ENCODE data around the gene TOP1. TPM values are rescaled to one million over a fixed set of nuclear protein-coding genes. Genes with fewer than 3 reads are reported as not detected.
A peak's percentile ranks its signal among the peaks of the same experiment; 100 is the strongest.

The TOP1 gene
- total and polyA plus RNA-seq, 9 of the 15 experiments (the other 6 are each of a cell fraction or from before 2014, with no cell fraction given), result 26.4 to 127 (median 39.6) TPM

DNA sequence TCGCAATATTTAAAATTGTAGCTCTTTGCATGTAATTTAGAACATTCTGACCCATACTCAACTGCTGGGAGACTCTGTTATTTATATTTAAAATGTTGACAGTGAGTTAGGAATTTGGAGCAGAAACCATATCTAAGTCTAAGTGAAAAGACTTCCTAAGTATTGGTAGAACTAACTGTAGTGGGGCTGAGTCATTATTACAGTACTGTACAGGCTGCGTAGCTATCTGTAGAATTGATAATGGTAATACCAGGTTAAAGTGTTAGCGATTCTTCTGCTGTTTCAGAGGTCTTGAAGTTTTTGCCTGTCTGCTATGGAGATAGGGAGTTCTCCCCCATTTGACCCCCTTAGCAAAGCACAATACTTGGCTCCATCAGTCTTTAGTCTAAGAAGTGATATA, 3.6 kb downstream of the TOP1 start (continued):
- TF ChIP-seq MAFK (IDR thresholded peaks at IDR 0.05; ENCODE audit: low read length), result peak; percentile 48; the same call in 1 of the 2 replicates
- no peak for TF ChIP-seq ZNF717 (CRISPR knock-in tag; IDR thresholded peaks at IDR 0.05)
- no peak for TF ChIP-seq MXI1 (IDR thresholded peaks at IDR 0.05; ENCODE audit: low read depth, low read length)
- TF ChIP-seq, protein P1, sequence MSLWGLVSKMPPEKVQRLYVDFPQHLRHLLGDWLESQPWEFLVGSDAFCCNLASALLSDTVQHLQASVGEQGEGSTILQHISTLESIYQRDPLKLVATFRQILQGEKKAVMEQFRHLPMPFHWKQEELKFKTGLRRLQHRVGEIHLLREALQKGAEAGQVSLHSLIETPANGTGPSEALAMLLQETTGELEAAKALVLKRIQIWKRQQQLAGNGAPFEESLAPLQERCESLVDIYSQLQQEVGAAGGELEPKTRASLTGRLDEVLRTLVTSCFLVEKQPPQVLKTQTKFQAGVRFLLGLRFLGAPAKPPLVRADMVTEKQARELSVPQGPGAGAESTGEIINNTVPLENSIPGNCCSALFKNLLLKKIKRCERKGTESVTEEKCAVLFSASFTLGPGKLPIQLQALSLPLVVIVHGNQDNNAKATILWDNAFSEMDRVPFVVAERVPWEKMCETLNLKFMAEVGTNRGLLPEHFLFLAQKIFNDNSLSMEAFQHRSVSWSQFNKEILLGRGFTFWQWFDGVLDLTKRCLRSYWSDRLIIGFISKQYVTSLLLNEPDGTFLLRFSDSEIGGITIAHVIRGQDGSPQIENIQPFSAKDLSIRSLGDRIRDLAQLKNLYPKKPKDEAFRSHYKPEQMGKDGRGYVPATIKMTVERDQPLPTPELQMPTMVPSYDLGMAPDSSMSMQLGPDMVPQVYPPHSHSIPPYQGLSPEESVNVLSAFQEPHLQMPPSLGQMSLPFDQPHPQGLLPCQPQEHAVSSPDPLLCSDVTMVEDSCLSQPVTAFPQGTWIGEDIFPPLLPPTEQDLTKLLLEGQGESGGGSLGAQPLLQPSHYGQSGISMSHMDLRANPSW (CRISPR knock-in tag; IDR thresholded peaks at IDR 0.05), result no peak
- no peak for TF ChIP-seq ZNF431 (CRISPR knock-in tag; IDR thresholded peaks at IDR 0.05)
- TF ChIP-seq ZNF589 (CRISPR knock-in tag; IDR thresholded peaks at IDR 0.05; ENCODE audit: low read depth), result no peak
- TF ChIP-seq BHLHE40 (IDR thresholded peaks at IDR 0.05; ENCODE audit: low read length), result no peak
- TF ChIP-seq FOSL1 (tag; conservative IDR thresholded peaks at IDR 0.05), result peak; percentile 64
- TF ChIP-seq MAFG (tag; conservative IDR thresholded peaks at IDR 0.05), result peak; percentile 33
- peak; percentile 42; the same call in 1 of the 2 replicates for TF ChIP-seq DPF2 (IDR thresholded peaks at IDR 0.05)
- TF ChIP-seq U2AF1 (optimal IDR thresholded peaks at IDR 0.05; ENCODE audit: low read depth, low read length), result no peak
- TF ChIP-seq, protein P2, sequence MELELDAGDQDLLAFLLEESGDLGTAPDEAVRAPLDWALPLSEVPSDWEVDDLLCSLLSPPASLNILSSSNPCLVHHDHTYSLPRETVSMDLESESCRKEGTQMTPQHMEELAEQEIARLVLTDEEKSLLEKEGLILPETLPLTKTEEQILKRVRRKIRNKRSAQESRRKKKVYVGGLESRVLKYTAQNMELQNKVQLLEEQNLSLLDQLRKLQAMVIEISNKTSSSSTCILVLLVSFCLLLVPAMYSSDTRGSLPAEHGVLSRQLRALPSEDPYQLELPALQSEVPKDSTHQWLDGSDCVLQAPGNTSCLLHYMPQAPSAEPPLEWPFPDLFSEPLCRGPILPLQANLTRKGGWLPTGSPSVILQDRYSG (tag; conservative IDR thresholded peaks at IDR 0.05; ENCODE audit: low read depth), result no peak
- TF ChIP-seq FOXJ3 (CRISPR knock-in tag; IDR thresholded peaks at IDR 0.05), result no peak
- no peak for TF ChIP-seq USF2 (CRISPR knock-in tag; IDR thresholded peaks at IDR 0.05)
- TF ChIP-seq HDAC6 (IDR thresholded peaks at IDR 0.05; ENCODE audit: low read depth, low read length), result no peak
- TF ChIP-seq IFI16 (CRISPR knock-in tag; IDR thresholded peaks at IDR 0.05), result no peak
- TF ChIP-seq ZNF644 (tag; IDR thresholded peaks at IDR 0.05; ENCODE audit: low read depth), result no peak
- TF ChIP-seq FOXA1 (IDR thresholded peaks at IDR 0.05; ENCODE audit: borderline replicate concordance), result no peak
- no peak for TF ChIP-seq EWSR1 (IDR thresholded peaks at IDR 0.05; ENCODE audit: borderline replicate concordance, low read depth, partially characterized antibody)
- no peak for TF ChIP-seq CREBBP (IDR thresholded peaks at IDR 0.05; ENCODE audit: low read depth, low read length)
- TF ChIP-seq PRMT5 (CRISPR knock-in tag; IDR thresholded peaks at IDR 0.05), result no peak
- TF ChIP-seq, protein P3, sequence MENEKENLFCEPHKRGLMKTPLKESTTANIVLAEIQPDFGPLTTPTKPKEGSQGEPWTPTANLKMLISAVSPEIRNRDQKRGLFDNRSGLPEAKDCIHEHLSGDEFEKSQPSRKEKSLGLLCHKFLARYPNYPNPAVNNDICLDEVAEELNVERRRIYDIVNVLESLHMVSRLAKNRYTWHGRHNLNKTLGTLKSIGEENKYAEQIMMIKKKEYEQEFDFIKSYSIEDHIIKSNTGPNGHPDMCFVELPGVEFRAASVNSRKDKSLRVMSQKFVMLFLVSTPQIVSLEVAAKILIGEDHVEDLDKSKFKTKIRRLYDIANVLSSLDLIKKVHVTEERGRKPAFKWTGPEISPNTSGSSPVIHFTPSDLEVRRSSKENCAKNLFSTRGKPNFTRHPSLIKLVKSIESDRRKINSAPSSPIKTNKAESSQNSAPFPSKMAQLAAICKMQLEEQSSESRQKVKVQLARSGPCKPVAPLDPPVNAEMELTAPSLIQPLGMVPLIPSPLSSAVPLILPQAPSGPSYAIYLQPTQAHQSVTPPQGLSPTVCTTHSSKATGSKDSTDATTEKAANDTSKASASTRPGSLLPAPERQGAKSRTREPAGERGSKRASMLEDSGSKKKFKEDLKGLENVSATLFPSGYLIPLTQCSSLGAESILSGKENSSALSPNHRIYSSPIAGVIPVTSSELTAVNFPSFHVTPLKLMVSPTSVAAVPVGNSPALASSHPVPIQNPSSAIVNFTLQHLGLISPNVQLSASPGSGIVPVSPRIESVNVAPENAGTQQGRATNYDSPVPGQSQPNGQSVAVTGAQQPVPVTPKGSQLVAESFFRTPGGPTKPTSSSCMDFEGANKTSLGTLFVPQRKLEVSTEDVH (IDR thresholded peaks at IDR 0.05; ENCODE audit: low read depth, partially characterized antibody), result no peak
